Measurements from ENCODE around the gene CCSER2.
A peak's percentile ranks its signal among the peaks of the same experiment; 100 is the strongest.
"Not testable (repeated sequence)": the region's sequence is repeated elsewhere in the genome, so short reads cannot be mapped to it uniquely, and the experiment has no call there.

The CCSER2 gene

GRCh38 chr10:84469470-84469869 is 141.1 kb downstream of the CCSER2 start:
- DNase-seq: no peak

- DNase-seq: no peak
Observed at GRCh38 chr10:84473136-84473535, 144.7 kb downstream of the CCSER2 start.

GRCh38 chr10:84477398-84478128 is 149.2 kb downstream of the CCSER2 start:
- DNase-seq: no peak

GRCh38 chr10:84478151-84478550 is 149.8 kb downstream of the CCSER2 start:
- DNase-seq: no peak

GRCh38 chr10:84478679-84479078 is 150.3 kb downstream of the CCSER2 start:
- DNase-seq: no peak

- no peak for DNase-seq
Observed at GRCh38 chr10:84484541-84484940, 156.2 kb downstream of the CCSER2 start.

GRCh38 chr10:84493361-84493760 is 165.0 kb downstream of the CCSER2 start:
- no peak for DNase-seq

GRCh38 chr10:84493951-84494848 is 165.8 kb downstream of the CCSER2 start:
- DNase-seq: no peak

- DNase-seq: no peak
Observed at GRCh38 chr10:84494849-84495180, 166.4 kb downstream of the CCSER2 start.

GRCh38 chr10:84497978-84498377 is 169.6 kb downstream of the CCSER2 start:
- no peak for DNase-seq

GRCh38 chr10:84499039-84499438 is 170.7 kb downstream of the CCSER2 start:
- DNase-seq: not testable (repeated sequence)

- no peak for DNase-seq
Observed at GRCh38 chr10:84499846-84500245, 171.5 kb downstream of the CCSER2 start.

- DNase-seq: no peak
Observed at GRCh38 chr10:84510121-84510520, 181.7 kb downstream of the CCSER2 start.

GRCh38 chr10:84511106-84511505 is 182.7 kb downstream of the CCSER2 start:
- no peak for DNase-seq

- DNase-seq: no peak
Observed at GRCh38 chr10:84511709-84512285, 183.4 kb downstream of the CCSER2 start.

- DNase-seq: no peak
Observed at GRCh38 chr10:84517554-84517953, 189.2 kb downstream of the CCSER2 start.

- no peak for DNase-seq
Observed at GRCh38 chr10:84519235-84519634, 190.8 kb downstream of the CCSER2 start.

GRCh38 chr10:84521013-84521412 is 192.6 kb downstream of the CCSER2 start:
- no peak for DNase-seq

- DNase-seq: no peak
Observed at GRCh38 chr10:84521468-84521867, 193.1 kb downstream of the CCSER2 start.

- DNase-seq: no peak
Observed at GRCh38 chr10:84522612-84523462, 194.4 kb downstream of the CCSER2 start.

- peak; percentile 14 for DNase-seq
Observed at GRCh38 chr10:84523526-84523925, 195.1 kb downstream of the CCSER2 start.

- DNase-seq: no peak
Observed at GRCh38 chr10:84524435-84524834, 196.0 kb downstream of the CCSER2 start.

Measured in activated gamma-delta T cell treated with Interleukin-2 at 50 U/mL for 16 hours (primary cell).